Neutrophil (primary cell): ENCODE data around the gene RBP3.
"Not testable (repeated sequence)": the region's sequence is repeated elsewhere in the genome, so short reads cannot be mapped to it uniquely, and the experiment has no call there.

Experiments used
- H3K27ac ChIP-seq: fragments of 200-600 bp; sonication (generic); 2 replicates; pipeline ENCODE4 v1.5.1; 2016; ENCODE audit warnings: mild to moderate bottlenecking, moderate library complexity
- H3K27me3 ChIP-seq: fragments of 200-600 bp; sonication (generic); 2 replicates; pipeline ENCODE4 v1.6.0; 2016; ENCODE audit warnings: mild to moderate bottlenecking
- H3K36me3 ChIP-seq: fragments of 200-600 bp; sonication (generic); 2 replicates; pipeline ENCODE4 v1.5.1; 2017
- H3K4me1 ChIP-seq, 2 experiments: fragments of 200-600 bp in 1 of 2; sonication (generic) in 1 of 2; 1 replicate in 1 of 2; 2 replicates in 1 of 2; pipeline versions ENCODE4 v1.5.1 to v1.6.1; 2013 to 2016; ENCODE audit warnings: low read depth in 1 of 2, low read length in 1 of 2, mild to moderate bottlenecking in 1 of 2, moderate library complexity in 1 of 2; ENCODE audit not compliant: control insufficient read depth in 1 of 2, insufficient read depth in 1 of 2
- H3K4me3 ChIP-seq, 2 experiments: fragments of 200-600 bp in 1 of 2; sonication (generic) in 1 of 2; 1 replicate in 1 of 2; 2 replicates in 1 of 2; pipeline ENCODE4 v1.5.1; 2013 to 2016; ENCODE audit warnings: low read depth in 1 of 2, low read length in 1 of 2, mild to moderate bottlenecking in 1 of 2, moderate library complexity in 1 of 2
- H3K9me3 ChIP-seq: fragments of 200-600 bp; sonication (generic); 2 replicates; pipeline ENCODE4 v1.5.1; 2016
- TF ChIP-seq, protein P1 (sequence below): fragments of 200-600 bp; sonication (generic); IDR thresholded peaks from 2 replicates; pipeline ENCODE4 v1.5.1; 2016; ENCODE audit warnings: antibody characterized with exemption

The RBP3 gene

GRCh38 chr10:47384148-47384921 lies 36.2 kb downstream of the RBP3 start, which contains the start of gene ZNF488:
Gene ZNF488 (minus strand): TSS chr10:47384293. CDS start chr10:47368829, 15,464 bp downstream.
- Histone ChIP-seq H3K9me3 (no peaks in the 10 kb centered on the region), H3K36me3 (no peaks in the 10 kb centered on the region), H3K27me3 (peaks cover 64% of the 10 kb centered on the region), H3K27ac (no peak within 1 kb of the TSS), H3K4me3 (peak within 1 kb of the TSS; percentile 64 to 66), H3K4me1 (peaks cover 10 to 19% of the 10 kb centered on the region in 2 experiments)
- TF ChIP-seq, protein P1, sequence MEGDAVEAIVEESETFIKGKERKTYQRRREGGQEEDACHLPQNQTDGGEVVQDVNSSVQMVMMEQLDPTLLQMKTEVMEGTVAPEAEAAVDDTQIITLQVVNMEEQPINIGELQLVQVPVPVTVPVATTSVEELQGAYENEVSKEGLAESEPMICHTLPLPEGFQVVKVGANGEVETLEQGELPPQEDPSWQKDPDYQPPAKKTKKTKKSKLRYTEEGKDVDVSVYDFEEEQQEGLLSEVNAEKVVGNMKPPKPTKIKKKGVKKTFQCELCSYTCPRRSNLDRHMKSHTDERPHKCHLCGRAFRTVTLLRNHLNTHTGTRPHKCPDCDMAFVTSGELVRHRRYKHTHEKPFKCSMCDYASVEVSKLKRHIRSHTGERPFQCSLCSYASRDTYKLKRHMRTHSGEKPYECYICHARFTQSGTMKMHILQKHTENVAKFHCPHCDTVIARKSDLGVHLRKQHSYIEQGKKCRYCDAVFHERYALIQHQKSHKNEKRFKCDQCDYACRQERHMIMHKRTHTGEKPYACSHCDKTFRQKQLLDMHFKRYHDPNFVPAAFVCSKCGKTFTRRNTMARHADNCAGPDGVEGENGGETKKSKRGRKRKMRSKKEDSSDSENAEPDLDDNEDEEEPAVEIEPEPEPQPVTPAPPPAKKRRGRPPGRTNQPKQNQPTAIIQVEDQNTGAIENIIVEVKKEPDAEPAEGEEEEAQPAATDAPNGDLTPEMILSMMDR: no peak

DNA sequence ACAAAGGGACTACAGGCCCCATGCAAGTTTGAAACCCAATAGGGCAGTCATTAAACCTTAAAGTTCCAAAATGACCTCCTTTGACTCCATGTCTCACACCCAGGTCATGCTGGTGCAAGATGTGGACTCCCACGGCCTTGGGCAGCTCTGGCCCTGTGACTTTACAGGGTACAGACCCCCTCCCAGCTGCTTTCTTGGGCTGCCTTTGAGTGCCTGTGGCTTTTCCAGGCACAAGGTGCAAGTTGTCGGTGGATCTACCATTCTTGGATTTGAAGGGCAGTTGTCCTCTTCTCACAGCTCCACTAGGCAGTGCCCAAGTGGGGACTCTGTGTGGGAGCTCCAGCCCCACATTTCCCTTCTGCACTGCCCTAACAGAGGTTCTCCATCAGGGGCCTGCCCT lies 37.9 kb downstream of the RBP3 start:
- not testable (repeated sequence) for H3K9me3 ChIP-seq, H3K4me3 ChIP-seq
- peaks cover 10 to 19% of the 10 kb centered on the region in 2 experiments for H3K4me1 ChIP-seq

GRCh38 chr10:47388879-47389278 lies 40.7 kb downstream of the RBP3 start:
- H3K4me3 ChIP-seq: no peak overlapping the region
- TF ChIP-seq, protein P1: no peak
- peaks cover 10 to 17% of the 10 kb centered on the region in 2 experiments for H3K4me1 ChIP-seq
- H3K36me3 ChIP-seq: no peaks in the 10 kb centered on the region
- peaks cover 21% of the 10 kb centered on the region for H3K27me3 ChIP-seq
- H3K9me3 ChIP-seq: no peaks in the 10 kb centered on the region
- no peak overlapping the region for H3K27ac ChIP-seq

More for the DNA sequence above, 37.9 kb downstream of the RBP3 start:
- not testable (repeated sequence) for H3K27ac ChIP-seq, H3K36me3 ChIP-seq
- H3K27me3 ChIP-seq: peaks cover 47% of the 10 kb centered on the region

GRCh38 chr10:47389619-47390018 lies 41.5 kb downstream of the RBP3 start:
- no peak overlapping the region for H3K27ac ChIP-seq
- TF ChIP-seq, protein P1: no peak

DNA sequence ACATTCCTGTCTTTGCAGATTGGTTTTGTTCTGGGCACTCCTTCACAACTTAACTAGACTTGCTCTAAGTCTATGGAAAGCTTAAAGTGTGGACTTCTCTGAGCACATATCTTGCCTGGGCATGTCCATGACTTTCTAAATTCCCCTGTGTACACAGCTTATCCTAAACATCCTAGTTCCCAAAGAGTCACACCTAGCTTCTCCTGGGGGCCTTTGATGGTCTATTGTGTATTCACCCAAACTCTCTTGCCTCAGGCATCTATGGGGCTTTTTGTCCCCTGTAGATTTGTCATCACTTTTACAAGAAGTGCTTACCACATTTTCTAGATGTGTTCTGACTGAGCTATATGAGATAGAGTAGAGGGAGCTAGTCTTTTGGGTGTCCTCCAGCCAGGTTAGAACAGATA lies 48.2 kb downstream of the RBP3 start:
- Histone ChIP-seq H3K27ac (no peak overlapping the region), H3K36me3 (no peaks in the 10 kb centered on the region), H3K27me3 (peaks cover 16% of the 10 kb centered on the region), H3K4me1 (no peaks in the 10 kb centered on the region), H3K4me3 (no peak overlapping the region), H3K9me3 (no peaks in the 10 kb centered on the region)
- TF ChIP-seq, protein P1: no peak

More at GRCh38 chr10:47389619-47390018, 41.5 kb downstream of the RBP3 start:
- no peak overlapping the region for H3K4me3 ChIP-seq
- H3K9me3 ChIP-seq: no peaks in the 10 kb centered on the region
- peaks cover 2 to 11% of the 10 kb centered on the region in 2 experiments for H3K4me1 ChIP-seq
- H3K27me3 ChIP-seq: peaks cover 17% of the 10 kb centered on the region
- H3K36me3 ChIP-seq: no peaks in the 10 kb centered on the region

DNA sequence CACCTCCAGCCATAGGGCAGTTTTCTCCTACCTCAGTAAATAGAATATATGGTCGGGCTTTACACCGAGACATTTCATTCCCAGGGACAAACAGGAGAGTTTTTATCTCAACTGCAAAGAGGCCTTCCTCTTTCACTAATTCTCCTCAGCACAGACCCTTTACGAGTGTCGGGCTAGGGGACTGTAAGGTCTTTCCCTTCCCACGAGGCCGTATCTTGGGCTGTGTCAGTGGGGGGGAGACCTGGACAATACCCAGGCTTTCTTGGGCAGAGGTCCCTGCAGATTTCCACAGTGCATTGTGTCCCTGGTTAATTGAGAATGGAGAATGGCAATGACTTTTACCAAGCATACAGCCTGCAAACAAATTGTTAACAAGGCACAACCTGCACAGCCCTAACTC lies 49.1 kb downstream of the RBP3 start:
- Histone ChIP-seq H3K4me3 (no peak overlapping the region), H3K4me1 (no peaks in the 10 kb centered on the region), H3K36me3 (no peaks in the 10 kb centered on the region), H3K27me3 (peaks cover 16% of the 10 kb centered on the region), H3K27ac (no peak overlapping the region), H3K9me3 (no peaks in the 10 kb centered on the region)
- TF ChIP-seq, protein P1: no peak
